Medulla oblongata (tissue), 1 donor: ENCODE results near the gene HEY2.
"Not testable (repeated sequence)": the region's sequence is repeated elsewhere in the genome, so short reads cannot be mapped to it uniquely, and the experiment has no call there.

Experiments used
- DNase-seq: peaks from one replicate; pipeline ENCODE4 v3.0.0-alpha.2; 2015; ENCODE audit errors: extremely low spot score

The HEY2 gene

DNA sequence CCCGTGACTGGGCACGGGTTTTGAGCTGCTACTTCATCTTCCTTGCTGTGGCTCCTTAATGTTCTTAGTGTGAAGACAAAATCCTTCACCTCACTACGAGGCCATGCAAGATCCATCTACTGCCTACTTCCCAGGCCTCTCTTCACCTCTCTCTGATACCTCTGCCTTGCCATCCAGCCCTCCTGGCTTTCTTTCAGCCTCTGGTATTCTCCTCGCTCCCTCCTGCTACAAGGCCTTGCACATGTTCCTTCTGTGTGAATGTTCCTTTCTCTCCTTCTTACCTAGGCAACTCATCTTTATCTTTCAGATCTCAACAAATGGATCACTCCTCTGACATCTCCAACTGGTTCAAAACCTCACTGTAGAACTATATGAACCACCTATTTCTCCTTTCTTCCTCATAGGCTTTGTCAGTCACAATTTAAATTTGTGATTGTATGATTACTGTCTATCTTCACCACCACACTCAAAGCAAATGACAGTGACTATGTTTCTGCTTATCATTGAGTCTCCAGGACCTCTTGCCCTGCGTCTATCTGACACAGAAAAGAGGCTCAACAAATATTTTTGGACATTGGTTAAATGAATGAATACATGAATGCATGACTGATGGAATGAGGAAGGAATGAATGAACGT is 19.8 kb downstream of the HEY2 start:
- no peak for DNase-seq

DNA sequence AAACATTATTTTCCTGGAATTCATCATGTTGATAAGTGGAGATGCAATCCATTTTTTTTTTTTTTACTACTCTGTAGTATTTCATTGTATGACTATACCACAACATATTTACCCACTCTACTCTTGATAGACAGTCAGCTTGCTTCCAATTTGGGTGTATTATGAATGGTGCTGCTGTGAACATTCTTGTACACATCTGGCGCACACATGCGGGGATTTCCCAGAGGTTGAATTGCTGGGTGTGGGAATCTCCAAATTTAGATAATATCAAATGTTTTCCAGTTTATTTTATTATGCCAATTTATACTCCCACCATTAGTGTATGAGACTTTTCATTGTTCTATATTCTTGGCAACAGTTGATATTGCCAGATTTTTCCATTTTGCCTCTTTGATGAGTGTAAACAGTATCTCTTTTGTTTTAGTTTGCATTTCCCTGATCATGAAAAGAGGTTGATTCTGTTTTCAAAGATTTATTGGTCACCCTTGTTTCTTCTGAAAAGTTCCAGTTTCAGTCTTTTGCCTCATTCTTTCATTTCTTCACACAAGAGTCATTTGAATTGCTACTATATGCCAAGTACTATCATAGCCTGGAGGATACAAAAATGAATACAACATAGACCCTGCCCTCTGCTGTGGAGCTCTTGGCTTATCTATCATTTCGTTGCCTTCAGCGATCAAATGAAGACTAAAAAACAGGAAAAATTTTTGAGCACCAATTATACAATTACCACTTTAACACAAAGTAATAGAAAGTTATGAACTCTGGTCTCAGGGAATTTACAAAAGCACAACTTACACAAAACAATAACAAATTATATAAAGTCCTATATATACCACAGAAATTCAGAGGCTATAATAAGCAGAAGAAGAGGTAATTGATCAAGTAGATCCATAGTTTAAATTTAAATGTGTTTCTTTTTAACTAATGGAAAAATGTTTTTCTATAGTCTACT is 24.2 kb downstream of the HEY2 start:
- no peak for DNase-seq

DNA sequence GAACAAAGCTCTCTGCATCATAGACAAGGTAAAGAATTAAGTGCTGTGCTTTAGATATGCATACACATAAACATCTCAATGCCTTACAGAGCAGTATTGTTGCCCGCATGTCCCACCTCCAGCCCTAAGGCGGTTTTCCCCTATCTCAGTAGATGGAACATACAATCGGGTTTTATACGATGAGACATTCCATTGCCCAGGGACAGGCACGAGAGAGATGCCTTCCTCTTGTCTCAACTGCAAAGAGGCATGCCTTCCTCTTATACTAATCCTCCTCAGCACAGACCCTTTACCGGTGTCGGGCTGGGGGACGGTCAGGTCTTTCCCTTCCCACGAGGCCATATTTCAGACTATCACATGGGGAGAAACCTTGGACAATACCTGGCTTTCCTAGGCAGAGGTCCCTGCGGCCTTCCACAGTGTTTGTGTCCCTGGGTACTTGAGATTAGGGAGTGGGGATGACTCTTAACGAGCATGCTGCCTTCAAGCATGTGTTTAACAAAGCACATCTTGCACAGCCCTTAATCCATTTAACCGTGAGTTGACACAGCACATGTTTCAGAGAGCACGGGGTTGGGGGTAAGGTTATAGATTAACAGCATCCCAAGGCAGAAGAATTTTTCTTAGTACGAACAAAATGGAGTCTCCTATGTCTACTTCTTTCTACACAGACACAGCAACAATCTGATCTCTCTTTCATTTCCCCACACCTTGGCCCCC is 26.8 kb downstream of the HEY2 start:
- DNase-seq, result not testable (repeated sequence)

DNA sequence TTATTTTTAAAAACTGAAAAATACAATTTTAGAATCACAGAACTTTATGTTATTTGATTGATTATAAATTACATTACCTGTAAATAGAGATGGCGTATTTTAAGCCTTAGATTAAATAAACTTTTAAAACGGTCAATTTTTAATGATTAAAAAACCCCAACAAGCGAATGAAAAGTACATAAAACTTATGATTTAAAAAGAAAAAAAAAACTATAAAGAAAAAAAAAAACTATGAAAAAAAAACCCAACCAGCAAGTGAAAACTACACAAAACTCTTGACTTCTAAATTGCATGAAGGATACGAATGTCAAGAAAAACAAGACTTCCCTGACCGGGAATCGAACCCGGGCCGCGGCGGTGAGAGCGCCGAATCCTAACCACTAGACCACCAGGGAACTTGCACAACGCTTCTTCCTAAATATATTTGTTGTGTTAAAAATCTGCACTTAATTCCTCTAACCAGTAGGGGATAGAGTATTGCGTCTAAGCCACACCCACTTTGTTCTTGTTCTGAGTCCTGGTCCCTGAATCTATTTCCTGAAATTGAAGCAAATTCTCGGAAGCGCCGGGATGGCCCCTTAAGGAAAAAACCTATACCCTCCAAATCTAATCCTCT is 30.6 kb downstream of the HEY2 start:
- peak; percentile 97 for DNase-seq

DNA sequence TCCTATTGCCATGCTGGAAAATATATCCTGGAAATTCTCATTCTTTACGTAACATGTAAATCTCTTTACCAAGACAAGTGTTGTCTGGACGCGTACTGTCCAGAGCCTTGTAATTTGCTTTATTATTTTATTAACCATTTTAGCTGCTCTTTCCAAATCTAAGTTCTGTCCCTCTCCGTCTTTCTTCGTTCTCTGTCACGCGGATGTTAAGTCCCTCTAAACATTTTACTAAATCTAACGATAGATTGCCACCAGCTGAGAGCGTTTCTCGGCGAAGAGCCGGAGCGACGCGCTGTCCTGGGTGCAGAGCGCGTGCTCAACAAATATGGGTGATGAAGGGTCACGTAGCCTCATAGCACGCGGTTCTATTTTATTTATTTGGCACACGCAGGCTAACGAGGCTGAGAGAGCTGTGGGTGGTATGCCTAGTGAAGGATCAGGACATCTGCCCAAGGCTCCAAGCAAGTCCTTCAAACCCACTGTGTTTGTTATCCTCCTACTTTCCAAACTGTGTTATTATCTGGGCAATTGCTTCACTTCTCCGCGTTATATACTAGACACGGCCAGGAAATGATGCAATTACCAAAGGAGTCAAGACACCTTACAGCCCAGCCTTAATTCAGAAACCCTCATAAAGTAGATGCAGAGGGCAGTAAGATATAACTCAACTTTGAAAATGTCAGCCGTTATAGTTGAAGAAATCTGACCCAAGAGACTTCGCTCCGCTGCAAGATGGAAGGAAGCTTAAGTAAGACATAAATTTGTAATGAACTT is 31.3 kb downstream of the HEY2 start:
- peak; percentile 77 for DNase-seq

DNA sequence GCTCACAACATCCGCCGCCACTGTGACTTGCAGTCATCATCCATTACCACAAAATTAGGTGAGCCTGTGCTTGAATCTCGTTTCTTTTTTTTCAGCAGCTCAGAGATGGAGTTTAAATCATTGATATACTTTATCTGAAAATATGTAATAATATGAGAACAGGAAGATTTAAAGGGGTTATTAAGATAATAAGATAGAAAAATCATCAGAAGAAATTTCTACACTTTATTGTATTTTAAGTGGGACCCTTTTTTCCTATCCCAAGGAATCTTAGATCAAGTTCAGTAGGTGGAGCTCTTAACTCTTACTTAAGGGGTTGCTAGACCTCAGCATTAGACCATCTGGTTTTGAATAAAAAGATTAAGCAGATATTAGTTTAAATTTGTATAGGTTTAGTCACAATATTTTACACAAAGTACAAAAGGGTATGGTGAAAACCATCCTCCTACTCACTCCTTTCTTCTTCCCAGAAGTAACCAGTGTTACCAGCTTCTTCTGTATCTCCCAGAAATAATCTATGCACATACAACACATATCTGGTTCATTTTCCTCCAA is 32.0 kb downstream of the HEY2 start:
- DNase-seq, result peak; percentile 70

DNA sequence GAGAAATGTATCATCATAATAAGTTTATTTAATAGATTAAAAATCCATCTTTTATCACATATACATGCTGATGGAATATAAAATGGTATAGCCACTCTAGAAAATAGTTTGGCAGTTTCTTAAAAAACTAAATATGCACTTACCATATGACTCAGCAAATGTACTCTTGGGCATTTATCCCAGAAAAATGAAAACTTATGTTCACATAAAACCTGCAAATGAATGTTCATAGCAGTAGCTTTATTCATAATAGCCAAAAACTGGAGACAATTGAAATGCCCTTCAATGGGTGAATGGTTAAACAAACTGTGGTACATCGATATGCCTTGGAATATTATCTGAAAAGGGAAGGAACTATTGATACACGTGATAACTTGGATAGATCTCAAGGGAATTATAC is 34.9 kb downstream of the HEY2 start:
- no peak for DNase-seq

DNA sequence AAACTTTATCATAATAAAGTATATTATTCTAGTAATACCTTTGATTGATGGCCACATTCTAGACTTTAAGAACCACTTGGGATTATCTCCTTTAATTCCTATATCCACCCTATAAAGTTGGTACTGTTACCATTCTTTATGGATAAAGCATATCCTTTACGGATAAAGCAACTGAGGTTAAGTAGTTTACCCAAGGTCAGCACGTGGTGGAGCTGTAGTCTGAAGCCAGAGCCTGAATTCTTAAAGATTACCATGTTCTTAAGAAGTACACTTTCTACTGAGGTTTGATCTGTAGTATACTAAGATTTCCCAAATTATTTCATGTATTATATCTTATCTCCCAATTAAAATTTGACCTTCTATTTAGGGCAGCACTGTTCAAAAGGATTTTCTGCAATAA is 38.4 kb downstream of the HEY2 start:
- no peak for DNase-seq

DNA sequence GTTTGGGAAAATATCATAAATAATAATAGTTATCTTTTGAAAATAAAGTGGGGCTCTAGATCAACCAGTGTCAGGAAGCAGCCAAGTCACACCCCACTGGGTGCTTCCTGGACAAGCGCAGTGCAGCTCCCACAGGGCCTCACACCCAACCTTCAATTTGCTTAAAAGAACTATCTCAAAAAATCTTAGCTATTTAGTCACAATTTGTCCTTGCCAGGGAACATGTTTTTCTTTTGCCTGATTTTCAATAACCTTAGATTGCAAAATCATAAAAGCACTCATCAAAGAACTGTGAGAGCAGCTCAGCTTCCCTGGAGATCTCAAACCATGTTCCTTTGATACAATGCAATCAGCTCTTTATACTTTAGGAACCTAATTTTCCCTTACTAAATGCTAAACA is 39.7 kb downstream of the HEY2 start:
- DNase-seq, result peak; percentile 41

DNA sequence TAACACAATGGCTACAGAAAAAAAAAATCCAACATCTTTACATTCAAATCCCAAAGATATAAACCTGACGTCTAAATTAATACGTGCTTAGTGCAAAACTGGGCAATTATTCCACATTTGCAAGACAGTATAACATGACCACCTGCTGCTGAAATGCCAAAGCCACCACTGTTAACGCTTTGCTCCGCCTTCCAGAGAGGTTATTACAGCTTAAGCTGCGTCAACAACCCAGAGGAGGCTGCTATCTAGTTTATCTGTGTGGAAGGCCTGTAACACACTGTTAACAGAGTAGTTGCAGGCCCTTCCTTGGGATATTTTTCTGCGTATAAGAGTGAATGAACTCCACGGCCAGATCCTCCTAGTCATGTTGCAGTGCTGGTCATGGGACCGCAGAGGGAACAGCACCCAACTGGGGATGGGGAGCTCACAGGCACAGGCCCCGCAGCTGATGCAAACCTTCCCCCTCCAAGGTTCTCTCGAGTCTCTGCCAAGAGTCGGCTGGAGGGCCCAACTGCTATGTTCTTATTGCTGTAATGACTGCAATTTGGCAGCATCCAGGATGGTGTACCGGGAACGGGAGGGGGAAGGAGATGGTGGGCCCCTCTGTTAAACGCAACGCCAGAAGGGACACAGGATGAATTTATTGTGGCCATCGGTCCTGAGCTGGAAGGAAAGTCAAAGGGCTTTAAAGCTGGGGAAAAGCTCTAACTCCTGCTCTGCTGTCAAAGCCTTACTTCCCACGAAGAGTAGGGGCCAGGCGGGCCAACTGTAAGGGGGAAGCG is 40.3 kb downstream of the HEY2 start:
- DNase-seq, result peak; percentile 84

DNA sequence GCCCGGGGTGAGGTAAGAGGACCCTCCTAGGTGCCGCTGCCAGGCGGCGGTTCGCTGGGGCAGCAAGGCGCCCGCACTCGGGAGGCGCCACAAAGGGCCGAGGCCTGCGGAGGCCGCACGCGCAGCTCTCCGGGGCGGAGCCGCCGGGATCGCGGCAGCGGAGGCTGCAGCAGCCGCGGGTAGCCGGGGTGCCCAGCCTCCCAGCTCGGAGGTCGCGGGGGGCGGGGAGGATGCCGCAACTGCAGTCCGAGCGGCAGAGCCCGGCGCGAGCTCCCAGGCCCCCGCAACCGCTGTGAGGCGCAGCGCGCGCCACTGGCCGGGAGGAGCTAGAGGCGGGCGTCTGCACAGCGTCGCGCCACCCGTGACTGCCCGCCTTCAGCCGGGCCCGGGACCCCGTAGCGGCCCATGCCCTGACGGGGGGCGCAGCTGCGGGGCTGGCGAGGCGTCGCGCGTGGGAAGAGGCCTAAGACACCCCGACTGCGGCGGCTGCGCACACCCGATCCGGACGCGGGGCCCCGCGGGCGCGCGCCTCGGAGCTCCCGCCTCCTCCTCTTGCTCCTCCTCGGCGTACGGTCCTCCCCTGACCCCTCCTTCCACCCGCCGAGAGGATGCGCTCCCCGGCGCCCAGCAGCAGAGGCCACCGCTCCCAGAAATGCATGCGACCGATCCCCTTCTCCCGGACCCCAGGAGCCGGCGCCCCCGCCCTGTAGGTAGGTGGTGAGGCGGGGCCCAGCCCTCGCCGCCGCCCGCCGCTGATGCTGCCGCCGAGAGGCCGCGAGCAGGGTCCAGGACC is 41.1 kb downstream of the HEY2 start, which contains the start of gene NCOA7:
TSS of gene NCOA7 (plus strand) at position 603 of the 793 bp plus-strand sequence. CDS start 24,395 bp downstream, outside the sequence.
- DNase-seq, result peak; percentile 88

DNA sequence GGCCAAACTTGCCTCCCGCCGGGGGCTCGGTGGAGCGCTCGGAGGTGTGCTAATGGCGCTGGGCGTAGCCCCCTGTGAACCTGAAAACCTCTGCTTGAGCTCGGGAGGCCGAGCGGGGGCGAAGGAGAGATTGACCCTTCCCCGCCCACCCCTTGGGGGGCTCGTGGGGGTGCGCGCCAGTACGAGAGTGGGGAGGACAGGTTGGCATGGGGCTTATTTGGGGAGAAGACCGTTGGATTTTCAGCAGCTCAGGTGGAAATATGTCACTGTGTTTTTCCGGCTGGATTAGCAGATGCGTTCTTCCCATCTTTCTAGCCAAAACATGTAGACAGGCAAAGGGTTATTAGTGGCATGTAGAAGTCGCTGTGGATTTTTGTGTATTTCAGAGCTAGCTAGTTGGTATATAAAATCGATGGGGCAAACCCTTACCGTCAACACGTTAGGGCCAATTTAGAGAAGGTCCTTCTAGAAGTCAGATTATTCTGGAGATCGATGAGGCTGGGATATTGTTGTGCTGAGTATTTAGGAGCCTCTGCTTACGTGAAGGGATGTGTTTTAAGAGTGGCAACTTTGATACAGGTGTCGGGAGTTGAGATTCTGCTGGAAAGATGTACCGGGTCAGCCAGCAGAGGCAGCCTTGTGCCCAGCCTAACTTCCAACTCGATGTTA is 41.9 kb downstream of the HEY2 start:
- DNase-seq, result peak; percentile 85

DNA sequence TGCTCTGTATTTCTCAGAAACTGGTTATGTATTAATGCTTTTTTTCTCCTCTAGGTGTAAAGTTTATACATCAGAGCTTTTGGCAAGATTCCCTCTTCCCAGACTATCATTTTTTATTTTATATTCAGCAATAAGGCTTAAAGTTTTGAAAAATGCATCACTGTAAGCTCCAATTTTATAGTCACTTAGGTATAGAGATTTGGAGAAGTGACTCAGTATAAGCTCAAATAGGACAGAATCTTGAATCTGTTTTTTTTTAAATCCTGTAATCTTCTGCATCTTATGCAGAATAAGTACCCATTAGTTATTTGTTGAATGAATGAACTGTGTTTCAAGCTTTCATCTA is 42.4 kb downstream of the HEY2 start:
- DNase-seq, result no peak

DNA sequence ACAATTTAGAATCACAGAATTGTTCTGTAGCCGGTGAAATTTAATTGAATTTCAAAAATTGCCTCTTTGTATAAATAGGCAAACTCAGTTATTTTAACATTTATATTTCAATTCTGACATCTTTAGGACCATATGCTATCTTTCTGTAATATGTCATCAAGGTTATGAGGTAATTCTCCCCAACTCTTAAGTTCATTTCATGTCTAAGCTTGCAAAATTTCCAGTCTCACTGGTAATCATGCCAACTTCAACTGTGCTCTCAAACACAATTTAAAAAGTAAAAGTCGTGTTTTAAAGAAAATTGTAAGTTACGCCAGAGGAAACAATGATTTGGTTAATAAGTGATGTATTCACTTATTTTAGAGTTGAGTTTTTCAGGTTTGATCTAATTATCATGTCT is 42.7 kb downstream of the HEY2 start:
- DNase-seq, result no peak

DNA sequence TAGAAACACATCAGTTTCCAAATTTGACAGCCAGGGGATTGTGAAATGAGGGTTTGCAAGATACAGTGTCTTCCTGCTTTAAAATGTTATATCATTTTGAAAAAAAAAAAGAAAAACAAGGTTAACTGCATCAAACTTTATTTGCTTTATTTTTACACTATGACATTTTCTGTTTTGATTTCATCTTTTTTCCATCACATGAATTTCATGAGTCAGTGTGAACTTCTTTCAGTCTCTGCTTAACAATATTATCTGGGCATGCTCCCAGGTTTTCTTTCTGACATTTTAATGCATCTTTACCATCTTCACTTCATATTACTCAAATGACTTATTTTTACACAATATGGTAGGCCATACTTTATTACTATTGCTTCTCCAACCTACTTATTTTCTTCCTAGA is 43.2 kb downstream of the HEY2 start:
- no peak for DNase-seq

DNA sequence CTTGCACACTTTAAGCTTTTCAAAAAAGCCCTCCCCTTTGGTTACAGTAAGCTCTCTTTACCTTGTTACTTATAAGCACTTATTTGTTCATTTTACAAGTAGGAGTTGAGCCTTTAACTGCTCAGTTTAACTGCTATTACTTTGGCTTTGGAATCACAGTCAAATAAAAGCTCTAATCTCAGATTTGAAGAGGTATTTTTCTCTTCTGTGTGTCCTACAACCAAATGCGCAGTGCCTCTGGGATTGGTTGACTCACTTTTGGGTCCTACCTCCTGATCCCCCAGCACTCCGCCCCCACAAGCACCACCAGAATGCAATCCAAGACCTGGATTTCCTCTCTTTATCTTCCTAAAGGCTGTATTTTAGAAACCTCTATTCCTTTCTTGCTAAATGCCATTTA is 43.8 kb downstream of the HEY2 start:
- DNase-seq, result no peak

DNA sequence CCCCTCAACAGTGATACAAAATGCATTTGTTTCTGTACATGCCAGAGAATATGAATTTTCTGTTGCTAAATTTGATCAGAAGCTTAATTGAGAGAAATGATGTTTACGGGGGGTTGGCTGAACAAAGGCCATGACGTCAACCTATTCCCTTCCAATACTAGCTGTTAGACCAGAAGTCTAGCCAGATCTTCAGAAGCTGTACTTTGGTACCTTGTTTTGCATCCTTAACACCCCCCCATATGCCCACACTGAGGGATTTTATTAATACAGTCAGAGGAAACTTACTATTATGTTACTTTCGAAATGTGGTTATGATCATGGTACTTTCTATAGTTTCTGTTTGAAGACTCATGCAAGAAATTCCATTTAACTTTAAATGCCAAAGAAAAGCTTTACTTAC is 44.4 kb downstream of the HEY2 start:
- no peak for DNase-seq

DNA sequence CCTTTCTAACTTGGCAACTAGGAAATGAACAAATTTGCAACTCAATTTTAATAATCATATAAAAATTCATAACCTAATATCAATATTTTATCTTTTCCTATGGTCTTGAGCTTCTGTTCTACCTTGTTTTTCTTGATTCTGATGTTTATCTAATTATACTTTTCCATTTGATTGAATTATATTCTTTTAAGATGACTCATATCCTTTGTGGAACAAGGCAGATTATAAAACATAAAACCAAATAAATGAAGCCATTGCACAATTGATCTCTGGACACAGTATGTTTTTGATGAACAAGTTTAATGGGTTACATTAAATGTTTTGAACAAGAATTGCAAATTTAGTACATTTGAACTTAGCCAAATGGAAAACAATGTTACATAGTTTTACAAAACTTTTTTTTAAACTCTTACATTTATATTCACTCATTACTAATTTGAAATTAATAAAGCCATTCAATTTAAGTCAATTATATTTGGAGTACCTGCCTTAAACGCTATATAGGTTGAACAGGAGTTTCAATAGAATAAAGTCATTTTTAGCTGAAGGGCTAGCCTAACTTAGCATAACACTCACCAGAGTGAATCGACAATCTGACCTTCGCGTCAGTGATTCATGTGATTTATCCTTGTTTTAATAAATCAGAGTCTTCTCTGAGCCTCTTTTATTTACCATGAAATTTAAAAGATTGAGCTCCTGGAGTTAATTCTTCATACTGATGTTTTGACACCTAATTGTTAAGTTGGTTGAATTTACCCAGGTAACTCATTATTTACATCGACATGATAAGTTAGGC is 45.1 kb downstream of the HEY2 start:
- no peak for DNase-seq
